Measurements from ENCODE around the gene KIF11. TPM values are rescaled to one million over a fixed set of nuclear protein-coding genes. Genes with fewer than 3 reads are reported as not detected.
"Not testable (repeated sequence)": the region's sequence is repeated elsewhere in the genome, so short reads cannot be mapped to it uniquely, and the experiment has no call there.

The KIF11 gene
- total RNA-seq, 2 donors from 2014 or later, result 36.5 to 55.7 TPM

DNA sequence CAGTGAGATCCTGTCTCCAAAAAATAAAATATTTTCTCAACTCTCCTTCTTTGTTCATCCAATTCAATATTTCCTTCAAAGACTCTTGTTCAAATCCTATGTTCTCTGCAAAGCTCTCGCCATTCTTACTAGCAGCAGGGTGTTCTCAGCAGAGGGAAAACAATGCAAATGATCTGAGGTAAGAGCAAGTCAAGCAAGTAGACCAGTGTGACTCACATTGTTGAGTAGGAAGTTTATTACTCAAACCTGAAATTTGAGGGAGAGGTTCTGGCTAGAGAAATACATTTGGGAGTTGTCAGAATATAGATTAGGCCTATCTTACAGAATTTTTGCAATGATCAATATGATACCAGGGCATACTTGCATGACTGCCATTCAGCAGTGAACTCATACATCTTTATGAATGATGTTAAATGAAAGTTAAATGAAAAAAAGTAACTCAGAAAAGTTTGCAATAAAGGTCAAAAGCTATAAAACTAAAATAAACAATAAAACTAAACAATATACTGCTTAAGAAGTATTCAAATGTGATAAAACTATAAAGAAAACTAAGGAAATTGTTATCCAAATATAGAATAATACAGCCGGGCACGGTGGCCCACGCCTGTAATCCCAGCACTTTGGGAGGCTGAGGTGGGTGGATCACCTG, 24.9 kb upstream of the KIF11 start:
- Mint-ChIP-seq H3K36me3 (ENCODE audit: low read depth) (peaks cover 25% of the 10 kb centered on the region), H3K9me3 (no peaks in the 10 kb centered on the region), H3K4me1 (peaks cover 23% of the 10 kb centered on the region), H3K4me3 (no peak overlapping the region), H3K27me3 (ENCODE audit: insufficient read depth) (no peaks in the 10 kb centered on the region), H3K27ac (no peak overlapping the region)
- H3K9me3 ChIP-seq (ENCODE audit: control insufficient read depth, low read length), result no peaks in the 10 kb centered on the region
- no peak overlapping the region for H3K4me3 ChIP-seq (ENCODE audit: low read length)
- no peaks in the 10 kb centered on the region for H3K27me3 ChIP-seq (ENCODE audit: control insufficient read depth, insufficient read depth, low read length, poor library complexity, severe bottlenecking)
- no peak overlapping the region for H3K27ac ChIP-seq (ENCODE audit: low read depth, low read length)
- peaks cover 35% of the 10 kb centered on the region for H3K36me3 ChIP-seq (ENCODE audit: control insufficient read depth, insufficient read depth, low read length)
- no peaks in the 10 kb centered on the region for H3K4me1 ChIP-seq (ENCODE audit: control insufficient read depth, insufficient read depth, low read length)
- TF ChIP-seq, protein P1, sequence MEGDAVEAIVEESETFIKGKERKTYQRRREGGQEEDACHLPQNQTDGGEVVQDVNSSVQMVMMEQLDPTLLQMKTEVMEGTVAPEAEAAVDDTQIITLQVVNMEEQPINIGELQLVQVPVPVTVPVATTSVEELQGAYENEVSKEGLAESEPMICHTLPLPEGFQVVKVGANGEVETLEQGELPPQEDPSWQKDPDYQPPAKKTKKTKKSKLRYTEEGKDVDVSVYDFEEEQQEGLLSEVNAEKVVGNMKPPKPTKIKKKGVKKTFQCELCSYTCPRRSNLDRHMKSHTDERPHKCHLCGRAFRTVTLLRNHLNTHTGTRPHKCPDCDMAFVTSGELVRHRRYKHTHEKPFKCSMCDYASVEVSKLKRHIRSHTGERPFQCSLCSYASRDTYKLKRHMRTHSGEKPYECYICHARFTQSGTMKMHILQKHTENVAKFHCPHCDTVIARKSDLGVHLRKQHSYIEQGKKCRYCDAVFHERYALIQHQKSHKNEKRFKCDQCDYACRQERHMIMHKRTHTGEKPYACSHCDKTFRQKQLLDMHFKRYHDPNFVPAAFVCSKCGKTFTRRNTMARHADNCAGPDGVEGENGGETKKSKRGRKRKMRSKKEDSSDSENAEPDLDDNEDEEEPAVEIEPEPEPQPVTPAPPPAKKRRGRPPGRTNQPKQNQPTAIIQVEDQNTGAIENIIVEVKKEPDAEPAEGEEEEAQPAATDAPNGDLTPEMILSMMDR (conservative IDR thresholded peaks at IDR 0.05), result no peak
- H3K9ac ChIP-seq (ENCODE audit: extremely low read depth, low read length, poor library complexity, severe bottlenecking), result no peak overlapping the region
- no peak for DNase-seq
- WGBS, 2 experiments (ENCODE audit: insufficient coverage in 1 of 2, insufficient read length in 1 of 2), result 88 to 93% methylated on average over 2 to 4 of the region's 4 CpGs

DNA sequence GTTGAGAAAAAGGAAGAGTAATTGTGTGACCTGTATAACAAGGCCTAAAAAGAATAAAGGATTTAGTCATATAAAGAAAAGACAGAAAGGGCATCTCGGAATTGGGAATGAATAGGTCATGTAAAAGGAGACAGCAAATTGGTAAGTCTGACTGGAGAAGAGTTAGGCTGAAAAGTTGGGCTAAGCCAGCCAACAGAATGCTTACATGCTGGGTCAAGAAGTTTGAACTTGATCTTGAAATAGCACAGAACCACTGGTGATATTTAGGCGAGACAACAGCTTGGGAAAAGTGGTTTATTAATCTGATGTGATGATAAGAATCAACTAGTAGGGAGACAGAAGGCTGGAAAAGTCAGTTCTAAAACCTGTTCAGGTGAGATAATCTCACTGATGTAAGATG, 23.9 kb upstream of the KIF11 start:
- Mint-ChIP-seq H3K36me3 (ENCODE audit: low read depth) (peaks cover 21% of the 10 kb centered on the region), H3K9me3 (no peaks in the 10 kb centered on the region), H3K4me3 (no peak overlapping the region), H3K27ac (no peak overlapping the region), H3K27me3 (ENCODE audit: insufficient read depth) (no peaks in the 10 kb centered on the region), H3K4me1 (peaks cover 23% of the 10 kb centered on the region)
- H3K36me3 ChIP-seq (ENCODE audit: control insufficient read depth, insufficient read depth, low read length), result peaks cover 30% of the 10 kb centered on the region
- no peaks in the 10 kb centered on the region for H3K9me3 ChIP-seq (ENCODE audit: control insufficient read depth, low read length)
- TF ChIP-seq, protein P1 (conservative IDR thresholded peaks at IDR 0.05), result no peak
- WGBS, 2 experiments (ENCODE audit: insufficient coverage in 1 of 2, insufficient read length in 1 of 2), result 91 to 96% methylated on average over 2 of the region's 2 CpGs
- no peak overlapping the region for H3K27ac ChIP-seq (ENCODE audit: low read depth, low read length)
- no peak overlapping the region for H3K4me3 ChIP-seq (ENCODE audit: low read length)
- no peak overlapping the region for H3K9ac ChIP-seq (ENCODE audit: extremely low read depth, low read length, poor library complexity, severe bottlenecking)
- H3K4me1 ChIP-seq (ENCODE audit: control insufficient read depth, insufficient read depth, low read length), result no peaks in the 10 kb centered on the region
- H3K27me3 ChIP-seq (ENCODE audit: control insufficient read depth, insufficient read depth, low read length, poor library complexity, severe bottlenecking), result no peaks in the 10 kb centered on the region
- DNase-seq, result no peak

DNA sequence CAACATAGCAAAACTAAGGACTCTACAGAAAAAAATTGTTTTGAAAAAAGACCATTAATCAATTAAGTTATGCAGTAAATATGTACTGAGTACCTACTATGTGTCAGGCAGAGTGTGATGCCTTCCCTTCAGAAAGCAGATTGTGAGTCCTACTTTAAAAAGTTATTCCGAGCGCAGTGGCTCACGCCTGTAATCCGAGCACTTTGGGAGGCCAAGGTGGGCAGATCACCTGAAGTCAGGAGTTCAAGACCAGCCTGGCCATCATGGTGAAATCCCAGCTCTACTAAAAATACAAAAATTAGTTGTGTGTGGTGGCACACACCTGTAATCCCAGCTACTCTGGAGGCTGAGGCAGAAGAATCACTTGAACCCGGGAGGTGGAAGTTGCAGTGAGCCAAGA, 23.3 kb upstream of the KIF11 start:
- H3K27me3 ChIP-seq (ENCODE audit: control insufficient read depth, insufficient read depth, low read length, poor library complexity, severe bottlenecking); H3K9me3 Mint-ChIP-seq; H3K27ac Mint-ChIP-seq; H3K9me3 ChIP-seq (ENCODE audit: control insufficient read depth, low read length); H3K27ac ChIP-seq (ENCODE audit: low read depth, low read length); H3K4me3 Mint-ChIP-seq; H3K9ac ChIP-seq (ENCODE audit: extremely low read depth, low read length, poor library complexity, severe bottlenecking); DNase-seq; H3K27me3 Mint-ChIP-seq (ENCODE audit: insufficient read depth); H3K4me1 ChIP-seq (ENCODE audit: control insufficient read depth, insufficient read depth, low read length); H3K4me3 ChIP-seq (ENCODE audit: low read length): not testable (repeated sequence)
- H3K36me3 Mint-ChIP-seq (ENCODE audit: low read depth), result peaks cover 18% of the 10 kb centered on the region
- peaks cover 25% of the 10 kb centered on the region for H3K4me1 Mint-ChIP-seq
- peaks cover 25% of the 10 kb centered on the region for H3K36me3 ChIP-seq (ENCODE audit: control insufficient read depth, insufficient read depth, low read length)
- WGBS, 2 experiments (ENCODE audit: insufficient coverage in 1 of 2, insufficient read length in 1 of 2), result 96 to 100% methylated on average over 4 to 5 of the region's 5 CpGs

DNA sequence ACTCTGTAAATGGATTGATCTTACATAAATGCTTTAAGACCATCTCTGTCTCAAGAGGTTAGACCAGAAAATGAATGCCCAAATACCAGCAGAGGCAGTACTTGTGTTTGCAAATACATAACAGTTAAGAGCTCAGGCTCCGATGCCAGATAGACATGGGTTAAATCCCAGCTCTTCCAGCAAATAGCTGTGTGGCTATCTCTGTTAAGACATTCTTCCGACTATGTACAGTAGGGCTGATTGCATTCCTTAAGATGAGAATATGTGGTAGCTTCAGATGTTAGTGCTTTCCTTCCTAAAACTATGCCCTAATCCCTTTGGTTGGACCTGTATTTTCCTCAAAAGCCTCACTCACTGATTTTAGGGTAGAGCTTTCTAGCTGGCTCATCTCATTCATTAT, 21.3 kb upstream of the KIF11 start:
- Histone ChIP-seq H3K4me3 (ENCODE audit: low read length) (peak overlapping the region; percentile 98), H3K27ac (ENCODE audit: low read depth, low read length) (no peak overlapping the region), H3K36me3 (ENCODE audit: control insufficient read depth, insufficient read depth, low read length) (peaks cover 16% of the 10 kb centered on the region), H3K27me3 (ENCODE audit: control insufficient read depth, insufficient read depth, low read length, poor library complexity, severe bottlenecking) (no peaks in the 10 kb centered on the region), H3K9ac (ENCODE audit: extremely low read depth, low read length, poor library complexity, severe bottlenecking) (peak overlapping the region; percentile 0), H3K4me1 (ENCODE audit: control insufficient read depth, insufficient read depth, low read length) (no peaks in the 10 kb centered on the region), H3K9me3 (ENCODE audit: control insufficient read depth, low read length) (no peaks in the 10 kb centered on the region)
- no peak for DNase-seq
- H3K4me1 Mint-ChIP-seq, result peaks cover 31% of the 10 kb centered on the region
- H3K36me3 Mint-ChIP-seq (ENCODE audit: low read depth), result peaks cover 11% of the 10 kb centered on the region
- H3K4me3 Mint-ChIP-seq, result no peak overlapping the region
- H3K27me3 Mint-ChIP-seq (ENCODE audit: insufficient read depth), result no peaks in the 10 kb centered on the region
- 82 to 94% methylated on average over 1 to 2 of the region's 2 CpGs for WGBS, 2 experiments (ENCODE audit: insufficient coverage in 1 of 2, insufficient read length in 1 of 2)
- TF ChIP-seq, protein P1 (conservative IDR thresholded peaks at IDR 0.05), result no peak
- no peaks in the 10 kb centered on the region for H3K9me3 Mint-ChIP-seq
- no peak overlapping the region for H3K27ac Mint-ChIP-seq
